Measurements from ENCODE around the gene CENPE.

The CENPE gene

DNA sequence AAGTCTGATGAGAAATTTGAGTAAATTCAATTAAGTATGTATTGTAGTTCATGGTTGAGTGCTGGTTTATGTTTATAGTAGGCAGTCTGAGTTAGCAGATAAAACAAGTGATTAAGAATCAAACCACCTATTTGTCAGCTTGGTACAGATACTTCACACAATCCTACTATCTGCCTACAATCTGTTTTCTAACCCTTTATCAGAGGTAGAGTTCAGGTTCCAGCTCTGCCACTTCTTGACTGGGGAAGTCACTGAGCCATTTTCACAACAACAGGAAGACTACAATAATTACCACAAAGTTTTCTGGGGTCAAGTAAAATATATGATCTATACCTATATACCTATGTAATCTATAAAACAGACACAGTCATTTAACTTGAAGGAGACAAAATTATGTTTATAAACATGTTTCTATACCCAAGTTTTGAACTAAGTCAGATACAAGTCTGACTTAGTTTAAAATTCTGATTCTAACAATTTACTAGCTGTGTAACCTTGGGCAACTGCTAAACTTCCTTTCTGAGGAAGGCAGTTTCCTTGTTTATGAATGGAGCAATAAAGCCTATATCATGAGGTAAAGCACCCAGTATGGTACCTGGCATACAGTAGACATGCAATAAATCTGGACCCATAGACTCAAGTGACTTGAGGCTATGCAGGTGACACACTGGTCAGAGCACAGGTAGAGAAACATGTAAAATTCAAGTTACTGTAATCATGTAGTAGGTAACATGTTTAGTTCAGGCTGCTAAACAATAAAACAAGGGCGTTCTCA, 61.3 kb downstream of the CENPE start:
- in situ Hi-C loops (cut with MboI; ENCODE audit: low sequenced_read_pairs), result no loop called here

DNA sequence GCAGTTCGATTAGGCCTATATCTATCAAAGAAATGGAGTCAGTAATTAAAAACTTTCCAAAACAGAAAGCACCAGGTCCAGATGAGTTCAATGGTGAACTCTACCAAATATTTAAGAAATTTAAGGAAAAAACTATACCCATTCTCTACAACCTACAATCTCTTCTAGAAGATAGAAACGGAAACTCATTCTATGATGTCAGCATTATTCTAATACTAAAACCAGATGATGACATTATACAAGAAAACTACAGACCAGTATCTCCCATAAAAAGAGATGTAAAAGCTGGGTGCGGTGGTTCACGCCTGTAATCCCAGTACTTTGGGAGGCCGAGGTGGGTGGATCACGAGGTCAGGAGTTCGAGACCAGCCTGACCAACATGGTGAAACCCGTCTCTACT, 69.0 kb downstream of the CENPE start:
- in situ Hi-C loops (cut with MboI; ENCODE audit: low sequenced_read_pairs), result no loop called here

DNA sequence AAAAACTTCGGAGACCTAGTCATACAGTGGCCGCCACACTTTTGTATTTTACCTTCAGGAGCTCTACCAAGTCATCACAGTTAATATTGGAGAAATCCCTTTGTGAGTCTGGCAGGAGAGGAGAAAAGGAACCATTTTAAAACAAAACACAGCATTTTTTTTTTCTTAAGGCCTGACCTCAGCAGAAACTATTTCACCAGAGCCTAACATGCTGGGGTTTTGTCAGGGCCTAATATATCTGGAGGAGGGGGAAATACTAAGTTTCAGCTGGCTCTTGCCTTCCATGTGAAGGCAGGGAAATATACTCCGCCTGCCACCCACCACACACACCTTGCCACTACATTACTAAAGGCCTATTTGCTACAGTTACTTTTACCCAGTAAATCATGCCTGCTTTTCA, 72.0 kb downstream of the CENPE start:
- in situ Hi-C loops (cut with MboI; ENCODE audit: low sequenced_read_pairs), result no loop called here

- in situ Hi-C loops (cut with MboI; ENCODE audit: low sequenced_read_pairs), result no loop called here
These were observed 75.0 kb downstream of the CENPE start for GRCh38 chr4:103123114-103123513.

GRCh38 chr4:103118166-103118565, 80.0 kb downstream of the CENPE start:
- in situ Hi-C loops (cut with MboI; ENCODE audit: low sequenced_read_pairs), result no loop called here

- in situ Hi-C loops (cut with MboI; ENCODE audit: low sequenced_read_pairs), result no loop called here
These were observed 86.5 kb downstream of the CENPE start for GRCh38 chr4:103111598-103111997.

- in situ Hi-C loops (cut with MboI; ENCODE audit: low sequenced_read_pairs), result no loop called here
These were observed 89.6 kb downstream of the CENPE start for GRCh38 chr4:103108542-103108941.

- in situ Hi-C loops (cut with MboI; ENCODE audit: low sequenced_read_pairs), result no loop called here
These were observed 92.4 kb downstream of the CENPE start for GRCh38 chr4:103105558-103106356.

GRCh38 chr4:103104886-103105285, 93.3 kb downstream of the CENPE start:
- in situ Hi-C loops (cut with MboI; ENCODE audit: low sequenced_read_pairs), result no loop called here

- in situ Hi-C loops (cut with MboI; ENCODE audit: low sequenced_read_pairs), result no loop called here
These were observed 97.5 kb downstream of the CENPE start for GRCh38 chr4:103100691-103101090.

GRCh38 chr4:103099691-103100392, 98.3 kb downstream of the CENPE start, which contains the start of gene BDH2:
BDH2 (minus strand) TSS chr4:103099834; CDS start chr4:103096254, 3,580 bp downstream.
- in situ Hi-C loops (cut with MboI; ENCODE audit: low sequenced_read_pairs), result no loop called here

- in situ Hi-C loops (cut with MboI; ENCODE audit: low sequenced_read_pairs), result no loop called here
These were observed 99.2 kb downstream of the CENPE start for GRCh38 chr4:103098756-103099440.

GRCh38 chr4:103098341-103098740, 99.8 kb downstream of the CENPE start:
- in situ Hi-C loops (cut with MboI; ENCODE audit: low sequenced_read_pairs), result no loop called here

DNA sequence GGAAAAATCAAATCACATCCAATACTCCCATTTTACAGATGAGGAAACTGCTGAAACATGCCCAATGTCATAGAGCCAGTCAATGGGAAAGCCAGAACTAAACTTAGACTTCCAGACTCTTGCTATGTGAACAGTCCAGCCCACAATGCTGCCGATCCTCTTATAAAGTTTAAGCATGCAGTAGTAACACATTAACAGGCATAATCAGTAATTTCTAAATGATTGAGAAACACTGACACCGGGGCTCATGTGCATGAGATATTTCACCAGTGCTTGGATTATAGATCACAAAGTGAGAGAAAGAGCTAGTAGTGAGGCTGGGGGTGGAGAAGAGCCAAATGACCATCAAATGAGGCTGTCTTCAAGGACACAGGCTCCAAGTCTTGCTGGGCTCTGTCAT, 101.0 kb downstream of the CENPE start:
- in situ Hi-C loops (cut with MboI; ENCODE audit: low sequenced_read_pairs), result no loop called here

DNA sequence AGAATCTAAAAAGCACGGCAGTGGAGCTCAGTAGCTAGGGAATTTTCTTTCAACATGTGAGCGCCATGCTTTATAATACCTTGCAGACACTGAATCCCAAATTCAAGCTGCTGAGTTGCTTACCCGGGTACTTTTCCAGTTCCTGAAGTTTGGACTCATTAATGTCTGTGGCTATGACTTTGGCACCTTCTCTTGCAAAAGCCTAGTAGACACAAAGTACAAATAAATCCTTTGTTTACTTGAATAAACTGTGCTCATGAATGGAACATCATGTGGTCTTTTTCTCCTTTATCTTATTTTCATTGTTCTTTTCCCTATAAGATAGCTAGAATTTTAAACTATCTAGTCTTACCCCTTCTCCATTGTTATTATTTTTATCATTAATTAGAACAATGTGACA, 103.1 kb downstream of the CENPE start:
- in situ Hi-C loops (cut with MboI; ENCODE audit: low sequenced_read_pairs), result no loop called here

- in situ Hi-C loops (cut with MboI; ENCODE audit: low sequenced_read_pairs), result no loop called here
These were observed 105.9 kb downstream of the CENPE start for GRCh38 chr4:103092245-103092644.

GRCh38 chr4:103091601-103092223, 106.4 kb downstream of the CENPE start:
- in situ Hi-C loops (cut with MboI; ENCODE audit: low sequenced_read_pairs), result no loop called here

DNA sequence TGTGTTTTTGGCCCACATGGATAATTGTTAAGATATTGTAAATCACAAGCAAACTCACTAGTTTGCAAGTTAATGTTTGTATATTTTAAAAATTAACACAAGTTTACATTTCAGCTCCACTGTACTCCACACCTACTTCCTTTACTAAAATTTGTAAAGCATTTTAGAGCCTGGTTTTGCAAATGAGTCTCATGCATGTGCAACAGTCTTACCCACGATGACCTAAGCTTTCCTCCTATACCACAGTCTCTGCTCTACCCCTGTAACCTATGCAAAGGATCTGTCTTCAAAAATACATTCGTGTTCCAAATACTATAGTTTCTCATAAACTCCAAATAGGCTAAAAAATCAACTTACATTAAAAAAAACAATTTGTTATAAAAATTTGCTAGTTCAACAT, 108.7 kb downstream of the CENPE start:
- in situ Hi-C loops (cut with MboI; ENCODE audit: low sequenced_read_pairs), result no loop called here

DNA sequence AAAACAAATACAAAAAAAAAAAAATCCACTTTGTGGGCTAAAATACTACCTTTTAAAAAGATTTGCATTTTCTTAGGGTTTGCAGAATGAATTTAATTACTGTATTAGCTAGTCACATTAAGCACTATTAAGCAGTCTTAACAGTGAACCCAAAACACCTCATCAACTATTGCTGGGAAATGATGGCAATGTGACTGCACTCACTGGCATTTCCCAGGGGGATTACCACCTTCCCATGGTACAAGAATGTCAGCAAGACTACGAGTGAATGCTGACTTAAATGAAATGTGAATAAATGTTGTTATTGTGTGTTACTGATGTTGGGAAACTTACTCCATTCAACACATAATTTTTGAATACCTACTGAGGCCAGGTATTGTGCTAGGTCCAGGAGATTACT, 111.6 kb downstream of the CENPE start:
- in situ Hi-C loops (cut with MboI; ENCODE audit: low sequenced_read_pairs), result no loop called here

DNA sequence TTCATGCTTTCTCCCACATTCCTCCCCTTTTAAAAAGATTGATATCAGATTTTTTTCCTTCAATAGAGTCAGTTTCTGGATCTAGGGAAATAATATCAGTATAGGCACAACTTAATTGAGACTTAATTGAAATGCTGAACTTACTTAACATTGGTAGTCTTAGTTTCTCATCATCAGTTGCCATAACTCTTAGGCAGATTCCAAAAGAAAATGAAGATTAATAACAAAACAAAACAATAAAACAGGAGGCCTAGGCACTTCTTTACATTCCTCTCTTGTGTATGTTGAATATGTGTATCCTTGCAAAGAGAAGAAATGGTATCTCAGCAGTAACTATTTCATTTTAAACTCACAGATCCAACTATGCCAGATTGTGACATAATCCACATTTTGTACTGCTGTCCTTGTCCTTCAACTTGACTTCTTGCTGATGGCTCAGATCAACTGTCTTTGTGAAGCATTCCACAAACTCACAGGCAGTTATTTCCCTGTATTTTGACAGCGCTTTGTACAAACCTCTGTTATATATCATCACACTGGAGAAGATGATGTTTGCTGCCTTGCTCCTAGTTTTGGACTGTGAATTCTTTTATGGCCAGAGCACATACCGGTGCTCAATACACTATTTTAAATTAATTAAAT, 112.5 kb downstream of the CENPE start:
- in situ Hi-C loops (cut with MboI; ENCODE audit: low sequenced_read_pairs), result no loop called here
